Thoracic aorta (tissue), 2 donors: ENCODE data around the gene ZCCHC24. TPM values are rescaled to one million over a fixed set of nuclear protein-coding genes. Genes with fewer than 3 reads are reported as not detected.

Source experiments
- ATAC-seq: fragments of 150-250 bp; one replicate; pipeline ENCODE4 v1.8.0; 2017; ENCODE audit warnings: low read depth; ENCODE audit not compliant: insufficient number of reproducible peaks, low FRiP score
- DNase-seq: peaks from one replicate; pipeline ENCODE4 v3.0.0-alpha.2; 2020; ENCODE audit warnings: low spot score
- H3K27ac ChIP-seq, 2 donors: fragments of 200-600 bp; sonication (generic); 1 replicate in 1 of 2; 2 replicates in 1 of 2; pipeline ENCODE4 v1.5.1; 2016; ENCODE audit warnings: mild to moderate bottlenecking in 2 of 2, moderate library complexity in 2 of 2
- H3K27me3 ChIP-seq: fragments of 200-600 bp; sonication (generic); replicated peaks from 2 replicates; pipeline ENCODE4 v1.6.0; 2016; ENCODE audit warnings: mild to moderate bottlenecking; ENCODE audit not compliant: insufficient read depth
- H3K36me3 ChIP-seq: fragments of 200-600 bp; sonication (generic); one replicate; pipeline ENCODE4 v1.5.1; 2016
- H3K4me1 ChIP-seq, 2 donors: fragments of 200-600 bp; sonication (generic); 1 replicate in 1 of 2; 2 replicates in 1 of 2; pipeline versions ENCODE4 v1.5.1 to v1.6.0; 2016; ENCODE audit warnings: low read depth in 2 of 2, mild to moderate bottlenecking in 1 of 2; ENCODE audit not compliant: control insufficient read depth in 1 of 2
- H3K4me3 ChIP-seq: fragments of 200-600 bp; sonication (generic); 2 replicates; pipeline ENCODE4 v1.5.1; 2016; ENCODE audit warnings: mild to moderate bottlenecking
- H3K9me3 ChIP-seq: fragments of 200-600 bp; sonication (generic); 2 replicates; pipeline ENCODE4 v1.5.1; 2016
- total RNA-seq, 2 donors: library from RNA; depleted of rRNA; stranded (reverse); fragments of >200 nt; gene quantifications; one replicate each; pipeline versions ENCODE4 v1.1.0 to v1.2.3, GENCODE V29; 2016
- TF ChIP-seq, protein P1 (sequence below): fragments of 200-600 bp; sonication (generic); IDR thresholded peaks from one replicate; pipeline ENCODE4 v1.5.1; 2019; ENCODE audit warnings: antibody characterized with exemption

The ZCCHC24 gene
- total RNA-seq, 2 donors from 2014 or later, result 66.9 to 82.9 TPM

DNA sequence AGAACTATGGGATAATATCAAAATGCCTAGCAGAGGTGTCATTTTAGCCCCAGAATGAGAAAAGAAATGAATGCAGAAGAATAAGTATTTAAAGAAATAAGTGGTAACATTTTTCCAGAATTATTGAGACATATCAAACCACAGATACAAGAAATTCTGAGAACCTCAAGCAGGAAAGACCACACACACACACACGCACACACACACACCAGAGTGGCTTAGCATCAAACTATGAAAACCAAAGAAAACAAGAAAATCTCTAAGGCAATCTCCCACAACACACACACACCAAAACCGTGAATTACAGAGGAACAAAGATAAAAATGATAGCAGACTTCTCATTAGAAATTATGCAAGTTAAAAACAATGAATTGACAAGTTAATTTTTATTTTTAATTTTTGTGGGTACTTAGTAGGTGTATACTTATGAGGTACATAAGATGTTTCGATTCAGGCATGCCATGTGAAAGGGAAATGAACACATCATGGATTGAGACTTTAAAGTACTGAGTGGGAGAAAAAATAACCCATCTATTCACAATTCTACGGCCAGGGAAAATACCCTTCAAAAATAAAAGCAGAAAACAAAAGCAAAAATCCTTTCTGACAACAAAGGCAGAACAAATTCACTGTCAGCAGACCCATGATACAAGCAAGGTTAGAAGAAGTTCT is 83.6 kb downstream of the ZCCHC24 start:
- H3K27ac ChIP-seq, result no peak overlapping the region
- H3K4me1 ChIP-seq, result no peaks in the 10 kb centered on the region
- ATAC-seq (no peak), DNase-seq (no peak)
- no peaks in the 10 kb centered on the region for H3K36me3 ChIP-seq
- TF ChIP-seq, protein P1, sequence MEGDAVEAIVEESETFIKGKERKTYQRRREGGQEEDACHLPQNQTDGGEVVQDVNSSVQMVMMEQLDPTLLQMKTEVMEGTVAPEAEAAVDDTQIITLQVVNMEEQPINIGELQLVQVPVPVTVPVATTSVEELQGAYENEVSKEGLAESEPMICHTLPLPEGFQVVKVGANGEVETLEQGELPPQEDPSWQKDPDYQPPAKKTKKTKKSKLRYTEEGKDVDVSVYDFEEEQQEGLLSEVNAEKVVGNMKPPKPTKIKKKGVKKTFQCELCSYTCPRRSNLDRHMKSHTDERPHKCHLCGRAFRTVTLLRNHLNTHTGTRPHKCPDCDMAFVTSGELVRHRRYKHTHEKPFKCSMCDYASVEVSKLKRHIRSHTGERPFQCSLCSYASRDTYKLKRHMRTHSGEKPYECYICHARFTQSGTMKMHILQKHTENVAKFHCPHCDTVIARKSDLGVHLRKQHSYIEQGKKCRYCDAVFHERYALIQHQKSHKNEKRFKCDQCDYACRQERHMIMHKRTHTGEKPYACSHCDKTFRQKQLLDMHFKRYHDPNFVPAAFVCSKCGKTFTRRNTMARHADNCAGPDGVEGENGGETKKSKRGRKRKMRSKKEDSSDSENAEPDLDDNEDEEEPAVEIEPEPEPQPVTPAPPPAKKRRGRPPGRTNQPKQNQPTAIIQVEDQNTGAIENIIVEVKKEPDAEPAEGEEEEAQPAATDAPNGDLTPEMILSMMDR, result no peak
- H3K4me3 ChIP-seq, result no peak overlapping the region
- peaks cover 3% of the 10 kb centered on the region for H3K9me3 ChIP-seq
- H3K27me3 ChIP-seq, result no peaks in the 10 kb centered on the region

DNA sequence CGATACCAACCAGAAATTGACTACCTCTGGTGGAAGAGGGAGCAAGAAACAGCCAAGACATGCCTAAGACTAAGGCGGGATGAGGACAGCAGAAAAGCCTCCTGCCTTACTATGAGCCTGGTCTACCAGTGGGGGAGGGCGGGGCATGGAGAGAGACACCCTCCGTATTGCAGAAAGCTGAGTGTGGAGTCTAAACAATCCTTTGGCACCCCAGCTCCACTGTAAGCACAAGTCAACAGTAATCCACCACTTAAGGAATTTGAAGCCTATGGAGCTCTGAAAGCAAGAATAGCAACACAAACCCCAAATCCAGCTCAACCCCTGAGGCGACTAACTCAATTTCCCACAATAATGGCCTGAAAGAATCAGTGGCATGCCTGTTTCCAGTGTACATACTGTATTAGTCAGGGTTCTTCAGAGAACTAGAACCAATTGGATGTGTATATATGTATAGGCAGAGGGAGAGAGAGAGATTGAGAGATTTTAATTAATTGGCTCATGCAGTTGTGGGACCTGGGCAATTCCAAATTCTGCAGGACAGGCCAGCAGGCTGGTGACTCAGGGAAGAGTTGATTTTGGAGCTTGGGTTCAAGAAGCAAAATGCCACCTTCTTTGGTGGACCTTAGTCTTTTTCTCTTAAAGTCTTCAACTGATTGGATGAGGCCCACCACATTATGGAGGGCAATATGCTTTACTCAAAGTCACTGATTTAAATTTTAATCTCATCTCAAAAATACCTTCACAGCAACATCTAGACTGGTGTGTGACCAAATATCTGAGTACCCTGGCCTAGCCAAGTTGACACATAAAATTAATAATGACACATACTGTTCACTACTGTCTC is 84.7 kb downstream of the ZCCHC24 start:
- Histone ChIP-seq H3K27ac (no peak overlapping the region), H3K9me3 (peaks cover 3% of the 10 kb centered on the region), H3K4me3 (no peak overlapping the region), H3K4me1 (no peaks in the 10 kb centered on the region), H3K27me3 (no peaks in the 10 kb centered on the region), H3K36me3 (no peaks in the 10 kb centered on the region)
- DNase-seq (no peak), ATAC-seq (no peak)
- TF ChIP-seq, protein P1, result no peak

DNA sequence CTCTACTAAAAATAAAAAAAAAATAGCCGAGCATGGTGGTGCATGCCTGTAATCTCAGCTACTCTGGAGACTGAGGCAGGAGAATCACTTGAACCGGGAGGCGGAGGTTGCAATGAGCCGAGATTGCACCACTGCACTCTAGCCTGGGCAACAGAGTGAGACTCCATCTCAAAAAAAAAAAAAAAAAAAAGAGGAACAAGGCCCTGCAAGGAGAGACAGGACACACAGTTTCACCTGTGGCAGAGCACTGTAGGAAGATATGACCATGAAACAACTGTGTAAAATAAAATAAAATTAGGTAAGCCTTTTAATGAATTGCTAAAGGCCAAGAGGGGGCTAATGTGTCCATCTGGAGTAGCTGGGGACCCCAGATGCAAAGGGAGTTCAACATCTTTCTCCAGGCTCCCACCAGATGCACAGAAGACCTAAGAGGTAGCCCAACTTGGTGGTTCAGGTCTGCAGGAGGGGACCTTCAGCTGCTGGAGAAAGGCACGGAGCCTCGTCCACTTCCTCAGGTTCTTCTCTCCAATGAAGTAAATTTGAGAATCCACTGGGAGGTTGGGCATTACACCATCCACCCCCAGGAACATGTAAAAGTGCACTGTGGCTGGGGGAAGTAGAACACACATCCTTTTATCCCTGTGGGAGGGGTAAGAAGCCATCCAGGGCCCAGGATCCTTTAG is 85.5 kb downstream of the ZCCHC24 start:
- Histone ChIP-seq H3K4me3 (no peak overlapping the region), H3K27ac (no peak overlapping the region), H3K4me1 (no peaks in the 10 kb centered on the region), H3K36me3 (no peaks in the 10 kb centered on the region), H3K9me3 (peaks cover 3% of the 10 kb centered on the region), H3K27me3 (no peaks in the 10 kb centered on the region)
- ATAC-seq (no peak), DNase-seq (no peak)
- TF ChIP-seq, protein P1, result no peak

DNA sequence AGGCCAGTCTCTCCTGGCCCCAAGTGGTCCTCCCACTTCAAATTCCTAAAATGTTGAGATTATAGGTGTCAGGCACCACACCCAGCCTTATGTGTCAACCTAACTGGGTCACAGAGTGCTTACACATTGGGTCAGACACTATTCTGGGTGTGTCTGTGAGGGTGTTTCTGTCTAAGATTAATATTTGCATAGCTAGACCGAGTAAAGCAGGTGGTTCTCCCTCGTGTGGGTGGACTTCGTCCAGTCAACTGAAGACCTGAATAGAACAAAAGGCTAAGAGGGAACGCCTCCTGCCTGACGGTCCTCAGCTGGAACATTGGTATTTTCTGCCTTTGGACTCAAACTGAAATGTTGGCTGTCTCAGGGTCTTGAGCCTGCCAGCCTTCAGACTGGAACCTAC is 86.6 kb downstream of the ZCCHC24 start:
- Histone ChIP-seq H3K36me3 (peaks cover under 1% of the 10 kb centered on the region), H3K9me3 (no peaks in the 10 kb centered on the region), H3K27me3 (no peaks in the 10 kb centered on the region), H3K27ac (no peak overlapping the region), H3K4me1 (no peaks in the 10 kb centered on the region), H3K4me3 (no peak overlapping the region)
- TF ChIP-seq, protein P1, result no peak
- no peak for ATAC-seq
- DNase-seq, result no peak

DNA sequence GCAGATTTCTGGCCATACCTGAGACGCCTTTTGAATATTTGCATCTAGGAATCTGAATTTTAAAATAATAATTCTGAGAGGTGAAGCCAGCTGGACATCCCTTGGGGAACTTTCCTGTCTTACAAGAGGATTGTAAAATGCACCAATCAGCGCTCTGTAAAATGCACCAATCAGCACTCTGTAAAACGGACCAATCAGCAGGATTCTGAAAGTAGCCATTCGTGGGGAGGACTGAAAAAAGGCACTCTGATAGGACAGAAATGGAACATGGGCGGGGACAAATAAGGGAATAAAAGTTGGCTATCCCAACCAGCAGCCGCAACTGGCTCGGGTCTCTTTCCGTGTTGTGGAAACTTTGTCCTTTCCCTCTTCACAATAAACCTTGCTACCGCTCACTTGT is 88.2 kb downstream of the ZCCHC24 start:
- no peaks in the 10 kb centered on the region for H3K9me3 ChIP-seq
- TF ChIP-seq, protein P1, result no peak
- no peak overlapping the region for H3K4me3 ChIP-seq
- H3K36me3 ChIP-seq, result peaks cover 14% of the 10 kb centered on the region
- no peak for ATAC-seq
- no peak for DNase-seq
- H3K27ac ChIP-seq, result no peak overlapping the region
- no peaks in the 10 kb centered on the region for H3K27me3 ChIP-seq
- no peaks in the 10 kb centered on the region for H3K4me1 ChIP-seq
